Muscle of back (tissue), 10 donors: ENCODE data around the gene UACA. TPM values are rescaled to one million over a fixed set of nuclear protein-coding genes. Genes with fewer than 3 reads are reported as not detected.

Experiments
- polyA plus RNA-seq, 10 donors: library from polyadenylated mRNA; unstranded; fragments of 120-200 nt; gene quantifications; one replicate each; pipeline ENCODE4 v1.2.1, GENCODE V29; 2013; ENCODE audit not compliant: insufficient read length in 10 of 10

The UACA gene
- polyA plus RNA-seq, 10 donors: 95.3 to 192 (median 123) TPM

Other genes starting within 250 kb of the UACA start
- 10 to 100 TPM; 12.1 to 21.1 (median 15.4) TPM for gene LARP6, start 90.6 kb upstream of the UACA start, polyA plus RNA-seq
- gene THAP10, start 128.9 kb upstream of the UACA start, polyA plus RNA-seq: 1 to 10 TPM; 2.2 to 4.3 (median 3.5) TPM
- 1 to 10 TPM; 4.8 to 9.3 (median 7.2) TPM for gene LRRC49, start 129.3 kb upstream of the UACA start, polyA plus RNA-seq